ENCODE results near the gene GSC2. TPM values are rescaled to one million over a fixed set of nuclear protein-coding genes. Genes with fewer than 3 reads are reported as not detected.

GSC2 gene
- total and polyA plus RNA-seq, 2 of the 8 experiments (the other 6 are each of a cell fraction or from before 2014, with no cell fraction given) = 0.17 to 0.48 TPM

GRCh38 chr22:19114984-19115552 lies 35.0 kb downstream of the GSC2 start (continued):
- TF ChIP-seq TCF12 (IDR thresholded peaks at IDR 0.05; ENCODE audit: low read depth, low read length) (no peak), SP2 (IDR thresholded peaks at IDR 0.05; ENCODE audit: low read length) (no peak), CHD7 (IDR thresholded peaks at IDR 0.05; ENCODE audit: insufficient replicate concordance, low read length) (no peak), EGR1 (IDR thresholded peaks at IDR 0.05; ENCODE audit: borderline replicate concordance, low read depth, low read length) (no peak)

Data from H1 (cell line).